Endothelial cell of umbilical vein (primary cell): ENCODE results near the gene LIMK2. TPM values are rescaled to one million over a fixed set of nuclear protein-coding genes. Genes with fewer than 3 reads are reported as not detected.
A peak's percentile ranks its signal among the peaks of the same experiment; 100 is the strongest.

ENCODE experiments used
- BruUV-seq: library from RNA; stranded (reverse); fragments of 400-500 nt; replicated peaks from 2 replicates; lab custom pipeline; 2021; lab: Mats Ljungman, UMichigan
- CTCF ChIA-PET: fragments of 300-600, 350-600 bp; sonication (Branson Sonifier 250); formaldehyde crosslinking; loops from one replicate; lab custom pipeline; 2021; ENCODE audit warnings: antibody characterized with exemption, inconsistent platforms; lab: Charles Lee
- POLR2A ChIA-PET: fragments of 300-600, 350-600 bp; sonication (Branson Sonifier 250); formaldehyde crosslinking; loops from one replicate; lab custom pipeline; 2021; ENCODE audit warnings: antibody characterized with exemption, inconsistent platforms; lab: Charles Lee
- DNase-seq: peaks from one replicate; pipeline ENCODE4 v3.0.0-alpha.2; 2011; ENCODE audit warnings: low read depth, low spot score
- FAIRE-seq: peaks from 2 replicates; lab custom pipeline; 2011; peaks lifted over from hg19 to GRCh38; lab: Jason Lieb, UNC
- H2AFZ ChIP-seq: 2 replicates; pipeline ENCODE4 v1.6.0; 2012; ENCODE audit warnings: low read depth, low read length, control low read depth, inconsistent platforms
- H3K27ac ChIP-seq: 2 replicates; pipeline ENCODE4 v1.5.1; 2011; ENCODE audit warnings: low read depth, mild to moderate bottlenecking, control low read depth, low read length, moderate library complexity; ENCODE audit not compliant: insufficient read depth
- H3K27me3 ChIP-seq, 2 experiments: 2 replicates each; pipeline versions ENCODE4 v1.6.0 to v1.6.1; 2011; ENCODE audit warnings: low read length in 2 of 2, mixed read lengths in 1 of 2; ENCODE audit not compliant: control insufficient read depth in 2 of 2, insufficient read depth in 2 of 2
- H3K36me3 ChIP-seq, 2 experiments: 2 replicates in 1 of 2; 3 replicates in 1 of 2; pipeline ENCODE4 v1.5.1; 2011; ENCODE audit warnings: low read length in 2 of 2, mild to moderate bottlenecking in 1 of 2, moderate library complexity in 1 of 2; ENCODE audit not compliant: control insufficient read depth in 2 of 2, insufficient read depth in 2 of 2; ENCODE audit errors: extremely low read depth in 1 of 2
- H3K4me1 ChIP-seq: 3 replicates; pipeline ENCODE4 v1.5.1; 2011; ENCODE audit warnings: mild to moderate bottlenecking, low read length; ENCODE audit not compliant: control insufficient read depth, insufficient read depth; ENCODE audit errors: extremely low read depth
- H3K4me2 ChIP-seq: 2 replicates; pipeline ENCODE4 v1.6.1; 2011; ENCODE audit warnings: low read length, control low read depth, mixed read lengths; ENCODE audit not compliant: insufficient read depth
- H3K4me3 ChIP-seq, 3 experiments: fragments of 200-600 bp in 1 of 3; sonication (generic), shearing (Covaris generic) in 1 of 3; replicated peaks in 1 of 3; 2 replicates each; pipeline ENCODE4 v1.5.1; 2011 to 2016; ENCODE audit warnings: control low read depth in 3 of 3, low read length in 3 of 3, mild to moderate bottlenecking in 2 of 3, inconsistent platforms in 1 of 3, low read depth in 1 of 3, moderate library complexity in 1 of 3; ENCODE audit not compliant: insufficient read depth in 1 of 3
- H3K79me2 ChIP-seq: 2 replicates; pipeline ENCODE4 v1.6.0; 2012; ENCODE audit warnings: low read length, inconsistent platforms; ENCODE audit not compliant: control insufficient read depth, insufficient read depth
- H3K9ac ChIP-seq: replicated peaks from 2 replicates; pipeline ENCODE3; 2011; ENCODE audit warnings: low read length, control low read depth; ENCODE audit not compliant: insufficient read depth; ENCODE audit errors: extremely low read depth
- H3K9me1 ChIP-seq: replicated peaks from 3 replicates; pipeline ENCODE4 v1.6.0; 2011; ENCODE audit warnings: mild to moderate bottlenecking, low read length; ENCODE audit not compliant: control insufficient read depth, insufficient read depth; ENCODE audit errors: extremely low read depth
- H3K9me3 ChIP-seq: replicated peaks from 2 replicates; pipeline ENCODE4 v1.5.1; 2012; ENCODE audit warnings: low read length, inconsistent platforms; ENCODE audit not compliant: control insufficient read depth, insufficient read depth
- H4K20me1 ChIP-seq: replicated peaks from 2 replicates; pipeline ENCODE3; 2011; ENCODE audit warnings: mild to moderate bottlenecking, low read length; ENCODE audit not compliant: control insufficient read depth, insufficient read depth; ENCODE audit errors: extremely low read depth
- EZH2 ChIP-seq: IDR thresholded peaks from 2 replicates; pipeline ENCODE4 v1.6.1; 2012; ENCODE audit warnings: borderline replicate concordance, low read depth, mild to moderate bottlenecking, moderate library complexity, low read length, inconsistent platforms; ENCODE audit not compliant: severe bottlenecking
- FOS ChIP-seq: IDR thresholded peaks from 2 replicates; pipeline ENCODE4 v1.6.1; 2011; ENCODE audit warnings: mild to moderate bottlenecking, low read length, moderate library complexity, borderline replicate concordance; ENCODE audit not compliant: insufficient read depth
- GATA2 ChIP-seq: IDR thresholded peaks from 2 replicates; pipeline ENCODE4 v1.7.0; 2011; ENCODE audit warnings: low read depth, mild to moderate bottlenecking, moderate library complexity, mixed read lengths, low read length; ENCODE audit not compliant: insufficient read length, insufficient read depth
- JUN ChIP-seq: IDR thresholded peaks from 2 replicates; pipeline ENCODE4 v1.6.1; 2011; ENCODE audit warnings: borderline replicate concordance, low read depth; ENCODE audit not compliant: insufficient read length, insufficient read depth
- MYC ChIP-seq: IDR thresholded peaks from one replicate; pipeline ENCODE4 v1.6.1; 2011; ENCODE audit warnings: mild to moderate bottlenecking, low read depth, low read length
- POLR2A ChIP-seq: IDR thresholded peaks from 2 replicates; pipeline ENCODE4 v1.6.1; 2012; ENCODE audit warnings: low read depth, mild to moderate bottlenecking, control low read depth, low read length
- POLR2AphosphoS5 ChIP-seq: IDR thresholded peaks from 2 replicates; pipeline ENCODE4 v1.6.1; 2012; ENCODE audit warnings: low read depth, mild to moderate bottlenecking, control low read depth, low read length, moderate library complexity; ENCODE audit not compliant: insufficient read depth
- dilution Hi-C: fragments of 300-500 bp; cut with MboI; formaldehyde crosslinking; loops from one replicate; pipeline ENCODE4 v1.15.0; 2019; ENCODE audit warnings: low sequenced_read_pairs; ENCODE audit not compliant: extremely low pct_ligation_motif_present
- intact Hi-C: fragments of 100-400 bp; cut with micrococcal nuclease; formaldehyde crosslinking; loops from one replicate; pipeline ENCODE4 v1.10.0; 2022
- polyA plus RNA-seq, 4 experiments: library from polyadenylated mRNA; depleted of rRNA in 3 of 4; stranded (reverse) in 3 of 4; unstranded in 1 of 4; fragments of >200 nt; gene quantifications; 2 replicates each; pipeline versions ENCODE4 v1.2.1 to v1.2.3, GENCODE V29; 2011 to 2012; ENCODE audit warnings: missing spikeins in 1 of 4
- total RNA-seq: library from RNA; stranded (reverse); gene quantifications from 2 replicates; pipeline ENCODE4 v1.2.3, GENCODE V29; 2021
- TF ChIP-seq, protein P1 (sequence below), 2 donors: IDR thresholded peaks; 1 replicate in 1 of 2; 2 replicates in 1 of 2; pipeline ENCODE4 v1.5.1; 2011; ENCODE audit warnings: low read length in 2 of 2, mild to moderate bottlenecking in 2 of 2, moderate library complexity in 2 of 2, control low read depth in 1 of 2, inconsistent platforms in 1 of 2, low read depth in 1 of 2; ENCODE audit not compliant: insufficient read depth in 1 of 2; ENCODE audit errors: extremely low read depth in 1 of 2
- TF ChIP-seq, protein P2 (sequence below): IDR thresholded peaks from 2 replicates; pipeline ENCODE4 v1.6.1; 2011; ENCODE audit not compliant: insufficient read depth, insufficient read length

LIMK2 gene
- total and polyA plus RNA-seq, 2 donors (not counting 3 experiments of a cell fraction or from before 2014, with no cell fraction given), result 23.2 to 76.7 TPM

DNA sequence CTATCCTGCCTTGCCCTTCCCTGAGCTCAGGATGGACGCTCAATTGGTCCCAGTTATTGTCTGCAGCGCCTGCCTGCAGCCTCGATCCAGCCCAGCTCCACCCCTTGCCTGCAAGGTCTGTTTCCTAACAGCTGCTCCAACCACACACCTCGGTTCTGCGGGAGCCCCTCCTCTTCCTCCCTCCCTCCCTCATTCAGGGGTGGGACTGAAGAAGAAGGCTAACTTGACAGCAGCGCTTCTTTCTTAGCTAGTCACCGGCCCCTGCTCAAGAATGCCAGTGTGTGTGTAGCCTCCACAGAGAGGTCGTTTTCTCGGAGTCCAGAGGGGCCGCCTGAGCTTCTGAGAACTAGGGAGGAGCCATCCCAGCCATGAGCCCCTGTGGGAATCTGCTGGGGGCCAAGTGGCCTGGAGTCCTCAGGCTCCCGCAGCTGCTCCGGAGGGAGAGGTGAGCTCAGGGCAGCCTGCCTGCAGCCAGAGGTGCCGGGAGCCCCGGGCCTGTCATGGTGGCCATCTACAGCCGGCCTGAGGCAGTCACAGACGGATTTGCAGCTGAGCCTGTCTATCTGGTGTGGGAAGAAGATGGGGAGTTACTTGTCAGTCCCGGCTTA, 36.1 kb downstream of the LIMK2 start:
- CTCF ChIA-PET, result interaction anchor here (1.1 to 14.3 kb wide), 5 partner anchors 8 to 65 kb away, joined by 3 to 169 read pairs (median 6); partner anchors contain the start of gene LIMK2
- Histone ChIP-seq H3K27me3 (no peaks in the 10 kb centered on the region), H3K4me3 (no peak overlapping the region), H3K4me2 (no peak overlapping the region), H3K9me1 (no peaks in the 10 kb centered on the region), H4K20me1 (no peaks in the 10 kb centered on the region), H2AFZ (no peak overlapping the region), H3K79me2 (peaks cover 51% of the 10 kb centered on the region), H3K9me3 (no peaks in the 10 kb centered on the region), H3K36me3 (peaks cover 4% of the 10 kb centered on the region in 2 experiments), H3K4me1 (peaks cover 23% of the 10 kb centered on the region), H3K27ac (no peak overlapping the region), H3K9ac (no peak overlapping the region)
- intact Hi-C loops (no loop called here), dilution Hi-C loops (no loop called here)
- no peak for TF ChIP-seq POLR2AphosphoS5
- no peak for TF ChIP-seq JUN
- POLR2A ChIA-PET, result interaction anchor here (0.7 kb wide), 1 partner anchor 21 kb away, joined by 3 read pairs; no protein-coding TSS in a partner anchor
- FAIRE-seq, result peak; percentile 79
- DNase-seq, result peak; percentile 60
- no TSS peak for BruUV-seq

DNA sequence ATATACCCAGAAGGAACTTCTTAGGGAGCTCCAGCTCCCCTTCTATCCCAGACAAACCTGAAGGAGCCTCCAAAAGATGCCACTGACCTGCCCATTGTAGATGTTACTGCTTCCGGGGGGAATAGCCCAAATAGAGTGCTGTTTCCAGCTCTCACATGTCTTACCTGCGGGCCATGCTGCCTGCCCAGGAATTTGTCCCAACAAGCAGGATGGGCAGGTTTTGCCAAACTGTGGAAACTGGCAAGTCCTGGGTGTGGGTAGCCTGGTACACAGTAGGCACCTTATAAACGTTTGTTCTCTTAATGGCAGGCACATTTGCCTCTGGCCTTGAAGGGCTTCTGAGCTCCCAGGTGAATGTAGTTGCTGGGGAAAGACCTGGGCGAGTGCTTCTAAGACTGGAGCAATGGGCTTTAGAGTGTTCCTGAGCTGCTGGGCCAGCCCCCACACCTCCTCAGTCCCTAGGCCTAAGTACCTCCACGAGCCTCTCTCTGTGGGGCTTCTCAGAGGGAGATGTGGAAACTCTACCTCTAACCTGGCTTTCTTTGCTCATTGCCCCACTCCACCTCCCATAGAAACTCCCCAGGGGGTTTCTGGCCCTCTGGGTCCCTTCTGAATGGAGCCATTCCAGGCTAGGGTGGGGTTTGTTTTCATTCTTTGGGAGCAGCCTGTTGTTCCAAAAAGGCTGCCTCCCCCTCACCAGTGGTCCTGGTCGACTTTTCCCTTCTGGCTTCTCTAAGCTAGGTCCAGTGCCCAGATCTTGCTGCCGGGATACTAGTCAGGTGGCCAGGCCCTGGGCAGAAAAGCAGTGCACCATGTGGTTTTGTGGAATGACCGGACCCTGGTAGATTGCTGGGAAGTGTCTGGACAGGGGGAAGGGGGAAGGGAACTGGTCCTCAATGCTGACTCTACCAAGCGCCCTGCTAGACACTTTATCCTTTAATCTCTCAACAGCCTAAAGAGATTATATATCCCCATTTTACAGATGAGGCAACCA, 37.2 kb downstream of the LIMK2 start:
- Histone ChIP-seq H3K9me1 (no peaks in the 10 kb centered on the region), H3K4me1 (peaks cover 20% of the 10 kb centered on the region), H4K20me1 (no peaks in the 10 kb centered on the region), H3K36me3 (peaks cover 4% of the 10 kb centered on the region in 2 experiments), H3K4me3 (no peak overlapping the region), H2AFZ (no peak overlapping the region), H3K79me2 (peaks cover 53% of the 10 kb centered on the region), H3K27ac (no peak overlapping the region), H3K9me3 (no peaks in the 10 kb centered on the region), H3K27me3 (no peaks in the 10 kb centered on the region), H3K4me2 (no peak overlapping the region), H3K9ac (no peak overlapping the region)
- intact Hi-C loops, result no loop called here
- DNase-seq (no peak), FAIRE-seq (no peak)
- CTCF ChIA-PET, result interaction anchor here (1.5 to 14.3 kb wide), 2 partner anchors 13 to 23 kb away, joined by 6 to 169 read pairs; no protein-coding TSS in a partner anchor
- dilution Hi-C loops, result no loop called here
- BruUV-seq, result no TSS peak
- TF ChIP-seq JUN (no peak), FOS (no peak), POLR2A (no peak), GATA2 (no peak), MYC (no peak), EZH2 (no peak), POLR2AphosphoS5 (no peak)
- TF ChIP-seq, protein P1, sequence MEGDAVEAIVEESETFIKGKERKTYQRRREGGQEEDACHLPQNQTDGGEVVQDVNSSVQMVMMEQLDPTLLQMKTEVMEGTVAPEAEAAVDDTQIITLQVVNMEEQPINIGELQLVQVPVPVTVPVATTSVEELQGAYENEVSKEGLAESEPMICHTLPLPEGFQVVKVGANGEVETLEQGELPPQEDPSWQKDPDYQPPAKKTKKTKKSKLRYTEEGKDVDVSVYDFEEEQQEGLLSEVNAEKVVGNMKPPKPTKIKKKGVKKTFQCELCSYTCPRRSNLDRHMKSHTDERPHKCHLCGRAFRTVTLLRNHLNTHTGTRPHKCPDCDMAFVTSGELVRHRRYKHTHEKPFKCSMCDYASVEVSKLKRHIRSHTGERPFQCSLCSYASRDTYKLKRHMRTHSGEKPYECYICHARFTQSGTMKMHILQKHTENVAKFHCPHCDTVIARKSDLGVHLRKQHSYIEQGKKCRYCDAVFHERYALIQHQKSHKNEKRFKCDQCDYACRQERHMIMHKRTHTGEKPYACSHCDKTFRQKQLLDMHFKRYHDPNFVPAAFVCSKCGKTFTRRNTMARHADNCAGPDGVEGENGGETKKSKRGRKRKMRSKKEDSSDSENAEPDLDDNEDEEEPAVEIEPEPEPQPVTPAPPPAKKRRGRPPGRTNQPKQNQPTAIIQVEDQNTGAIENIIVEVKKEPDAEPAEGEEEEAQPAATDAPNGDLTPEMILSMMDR (IDR thresholded peaks at IDR 0.05; ENCODE audit: extremely low read depth in 1 of 2, insufficient read depth in 1 of 2, low read depth in 1 of 2, low read length in 2 of 2), result no peak
- TF ChIP-seq, protein P2, sequence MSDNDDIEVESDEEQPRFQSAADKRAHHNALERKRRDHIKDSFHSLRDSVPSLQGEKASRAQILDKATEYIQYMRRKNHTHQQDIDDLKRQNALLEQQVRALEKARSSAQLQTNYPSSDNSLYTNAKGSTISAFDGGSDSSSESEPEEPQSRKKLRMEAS, result no peak
- POLR2A ChIA-PET, result interaction anchor here (0.5 kb wide), 1 partner anchor 157 kb away, joined by 4 read pairs; no protein-coding TSS in a partner anchor
